H1 (cell line): ENCODE results near the gene TMEM198. TPM values are rescaled to one million over a fixed set of nuclear protein-coding genes. Genes with fewer than 3 reads are reported as not detected.

Experiments used
- BCL11A ChIP-seq, 2 experiments: IDR thresholded peaks; one replicate each; pipeline ENCODE4 v1.6.1; 2011; ENCODE audit warnings: low read depth in 2 of 2, low read length in 2 of 2, mild to moderate bottlenecking in 2 of 2
- NANOG ChIP-seq: IDR thresholded peaks from 2 replicates; pipeline ENCODE4 v1.6.1; 2011; ENCODE audit warnings: low read length, low read depth, mild to moderate bottlenecking, inconsistent platforms; ENCODE audit not compliant: insufficient read depth, poor library complexity, severe bottlenecking
- SIN3A ChIP-seq, 2 experiments: IDR thresholded peaks in 1 of 2; conservative IDR thresholded peaks in 1 of 2; 2 replicates each; pipeline ENCODE4 v1.6.1; 2011 to 2012; ENCODE audit warnings: low read length in 2 of 2, improper control_type of control experiment in 1 of 2, low read depth in 1 of 2, mild to moderate bottlenecking in 1 of 2
- YY1 ChIP-seq: IDR thresholded peaks from 2 replicates; pipeline ENCODE4 v1.6.1; 2011; ENCODE audit warnings: low read depth, mild to moderate bottlenecking, low read length
- polyA plus RNA-seq, 7 experiments: library from polyadenylated mRNA; depleted of rRNA in 3 of 7; stranded (reverse) in 5 of 7; unstranded in 2 of 7; fragments of >200 nt in 5 of 7; fragments of 200-250 nt in 2 of 7; gene quantifications; 1 replicate in 5 of 7; 2 replicates in 1 of 7; 4 replicates in 1 of 7; pipeline versions ENCODE4 v1.2.1 to v1.2.3, GENCODE V29; 2011 to 2013; ENCODE audit warnings: missing spikeins in 2 of 7, mixed read lengths in 2 of 7
- total RNA-seq: library from RNA; stranded (reverse); fragmentation: NEBNext Ultra II Directional; extraction: Animal tissue kit (Norgen Biotek cat#: 25700); gene quantifications from 2 replicates; pipeline ENCODE4 v1.2.1, GENCODE V29; 2021
- TF ChIP-seq, protein P1 (sequence below): IDR thresholded peaks from 2 replicates; pipeline ENCODE4 v1.6.1; 2011; ENCODE audit warnings: low read depth, mild to moderate bottlenecking, low read length; ENCODE audit not compliant: insufficient read depth

The TMEM198 gene
- total and polyA plus RNA-seq, 2 of the 8 experiments (the other 6 are each of a cell fraction or from before 2014, with no cell fraction given), result 10.2 to 10.4 TPM

DNA sequence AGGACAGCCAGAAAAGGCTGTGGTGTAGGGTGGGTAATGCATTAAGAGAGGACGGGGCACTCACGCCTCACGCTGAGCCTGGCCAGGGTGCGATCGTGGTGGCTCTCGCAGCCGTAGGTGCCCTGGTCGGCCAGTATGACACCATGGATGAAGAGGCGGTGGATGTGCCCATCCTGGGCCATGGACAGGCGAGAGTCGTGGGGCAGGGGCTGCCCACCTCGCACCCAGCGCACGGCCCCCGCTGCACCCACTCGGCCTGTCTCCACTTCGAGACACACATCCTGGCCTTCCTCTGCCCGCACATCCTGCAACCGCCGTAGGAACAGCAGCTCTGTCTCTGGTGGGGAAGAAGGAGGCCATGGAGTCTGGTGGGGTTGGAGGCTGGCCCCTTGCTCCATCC is 12.1 kb downstream of the TMEM198 start (continued):
- TF ChIP-seq NANOG, result no peak
- no peak for TF ChIP-seq SIN3A (conservative IDR thresholded peaks at IDR 0.05 in 1 of 2, IDR thresholded peaks at IDR 0.05 in 1 of 2; ENCODE audit: low read depth in 1 of 2, low read length in 2 of 2)
- TF ChIP-seq, protein P1, sequence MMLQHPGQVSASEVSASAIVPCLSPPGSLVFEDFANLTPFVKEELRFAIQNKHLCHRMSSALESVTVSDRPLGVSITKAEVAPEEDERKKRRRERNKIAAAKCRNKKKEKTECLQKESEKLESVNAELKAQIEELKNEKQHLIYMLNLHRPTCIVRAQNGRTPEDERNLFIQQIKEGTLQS, result no peak
- TF ChIP-seq YY1, result no peak
- no peak for TF ChIP-seq BCL11A (IDR thresholded peaks at IDR 0.05; ENCODE audit: low read depth in 2 of 2, low read length in 2 of 2)
